Kidney epithelial cell (primary cell): ENCODE data around the gene PCA3. TPM values are rescaled to one million over a fixed set of nuclear protein-coding genes. Genes with fewer than 3 reads are reported as not detected.

ENCODE experiments used
- DNase-seq: peaks from one replicate; pipeline ENCODE4 v3.0.0-alpha.2; 2010; ENCODE audit warnings: low read depth
- H3K27me3 ChIP-seq: 2 replicates; pipeline ENCODE4 v1.6.0; 2011; ENCODE audit warnings: low read length; ENCODE audit not compliant: control insufficient read depth, insufficient read depth
- H3K36me3 ChIP-seq: 2 replicates; pipeline ENCODE4 v1.5.1; 2011; ENCODE audit warnings: low read length; ENCODE audit not compliant: control insufficient read depth, insufficient read depth
- H3K4me3 ChIP-seq: 2 replicates; pipeline ENCODE4 v1.5.1; 2011; ENCODE audit warnings: low read depth, mild to moderate bottlenecking, control low read depth, low read length
- total RNA-seq: library from RNA; depleted of rRNA; stranded (reverse); fragments of >200 nt; gene quantifications from 2 replicates; pipeline ENCODE4 v1.2.3, GENCODE V29; 2015
- TF ChIP-seq, protein P1 (sequence below): IDR thresholded peaks from 2 replicates; pipeline ENCODE4 v1.5.1; 2011; ENCODE audit warnings: mild to moderate bottlenecking, moderate library complexity, low read length, control low read depth, inconsistent platforms; ENCODE audit not compliant: insufficient read depth, poor library complexity, severe bottlenecking

PCA3 gene
- total RNA-seq, 1 donor from 2014 or later, result not detected

DNA sequence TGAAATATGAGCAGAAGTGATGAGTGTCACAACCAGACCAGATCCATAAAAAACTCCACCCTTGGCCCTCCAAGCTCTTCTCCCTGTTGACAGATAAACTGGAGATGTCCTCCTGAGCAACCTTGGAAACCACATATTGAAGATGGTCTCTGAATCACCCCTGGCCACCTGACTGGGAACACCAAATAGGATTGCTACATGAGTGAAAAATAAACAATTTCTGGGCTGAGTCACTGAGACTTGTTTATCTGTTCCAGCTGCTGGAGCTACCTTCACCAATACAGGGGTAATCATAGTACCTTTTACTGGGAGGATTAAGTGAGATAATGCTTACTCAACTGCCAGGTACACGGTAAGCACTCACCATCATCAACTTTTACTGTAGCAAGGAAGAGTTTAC is 53.3 kb downstream of the PCA3 start:
- Histone ChIP-seq H3K36me3 (no peaks in the 10 kb centered on the region), H3K4me3 (no peak overlapping the region), H3K27me3 (no peaks in the 10 kb centered on the region)
- TF ChIP-seq, protein P1, sequence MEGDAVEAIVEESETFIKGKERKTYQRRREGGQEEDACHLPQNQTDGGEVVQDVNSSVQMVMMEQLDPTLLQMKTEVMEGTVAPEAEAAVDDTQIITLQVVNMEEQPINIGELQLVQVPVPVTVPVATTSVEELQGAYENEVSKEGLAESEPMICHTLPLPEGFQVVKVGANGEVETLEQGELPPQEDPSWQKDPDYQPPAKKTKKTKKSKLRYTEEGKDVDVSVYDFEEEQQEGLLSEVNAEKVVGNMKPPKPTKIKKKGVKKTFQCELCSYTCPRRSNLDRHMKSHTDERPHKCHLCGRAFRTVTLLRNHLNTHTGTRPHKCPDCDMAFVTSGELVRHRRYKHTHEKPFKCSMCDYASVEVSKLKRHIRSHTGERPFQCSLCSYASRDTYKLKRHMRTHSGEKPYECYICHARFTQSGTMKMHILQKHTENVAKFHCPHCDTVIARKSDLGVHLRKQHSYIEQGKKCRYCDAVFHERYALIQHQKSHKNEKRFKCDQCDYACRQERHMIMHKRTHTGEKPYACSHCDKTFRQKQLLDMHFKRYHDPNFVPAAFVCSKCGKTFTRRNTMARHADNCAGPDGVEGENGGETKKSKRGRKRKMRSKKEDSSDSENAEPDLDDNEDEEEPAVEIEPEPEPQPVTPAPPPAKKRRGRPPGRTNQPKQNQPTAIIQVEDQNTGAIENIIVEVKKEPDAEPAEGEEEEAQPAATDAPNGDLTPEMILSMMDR, result no peak
- DNase-seq, result no peak

DNA sequence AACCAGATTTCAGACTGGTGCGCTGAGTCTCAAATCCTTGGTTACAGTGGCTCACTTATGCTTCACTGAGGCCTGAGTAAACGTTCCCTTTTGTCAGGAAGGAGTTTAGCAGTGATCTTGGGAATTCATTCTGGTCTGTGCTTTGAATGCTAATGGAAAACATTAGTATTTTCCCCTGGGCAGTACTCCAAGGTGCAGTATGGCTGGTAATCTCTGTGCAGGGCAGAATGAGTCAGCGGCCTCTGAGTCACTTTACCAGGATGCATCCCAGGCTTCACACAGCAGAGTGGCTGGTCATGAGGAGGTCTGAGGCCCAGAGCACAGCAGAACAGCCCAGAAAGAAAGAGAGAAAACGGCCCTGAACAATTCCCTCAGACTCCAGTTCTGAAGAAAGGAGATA is 54.0 kb downstream of the PCA3 start:
- H3K4me3 ChIP-seq, result no peak overlapping the region
- H3K27me3 ChIP-seq, result no peaks in the 10 kb centered on the region
- DNase-seq, result peak; percentile 88
- H3K36me3 ChIP-seq, result no peaks in the 10 kb centered on the region
- TF ChIP-seq, protein P1, result no peak

DNA sequence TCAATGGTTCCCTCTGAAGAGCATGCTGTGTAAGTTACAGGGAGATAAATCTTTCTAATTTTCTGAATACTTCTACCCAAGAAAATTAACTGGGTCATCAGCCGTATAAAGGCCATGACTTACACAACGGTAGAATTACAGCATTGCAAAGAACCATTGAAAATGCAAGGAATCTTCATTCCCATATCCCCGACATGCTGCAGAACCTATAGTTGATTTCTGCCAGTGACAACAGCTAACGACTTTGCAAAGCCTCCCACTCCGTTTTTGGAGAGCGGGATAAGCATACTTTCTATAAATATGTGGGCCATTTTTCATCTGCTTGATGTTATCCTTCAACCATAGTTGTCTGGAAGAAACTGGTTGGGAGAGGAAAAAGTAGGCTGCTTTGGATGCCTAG is 56.2 kb downstream of the PCA3 start:
- no peak for DNase-seq
- H3K27me3 ChIP-seq, result no peaks in the 10 kb centered on the region
- no peaks in the 10 kb centered on the region for H3K36me3 ChIP-seq
- TF ChIP-seq, protein P1, result no peak
- H3K4me3 ChIP-seq, result no peak overlapping the region

DNA sequence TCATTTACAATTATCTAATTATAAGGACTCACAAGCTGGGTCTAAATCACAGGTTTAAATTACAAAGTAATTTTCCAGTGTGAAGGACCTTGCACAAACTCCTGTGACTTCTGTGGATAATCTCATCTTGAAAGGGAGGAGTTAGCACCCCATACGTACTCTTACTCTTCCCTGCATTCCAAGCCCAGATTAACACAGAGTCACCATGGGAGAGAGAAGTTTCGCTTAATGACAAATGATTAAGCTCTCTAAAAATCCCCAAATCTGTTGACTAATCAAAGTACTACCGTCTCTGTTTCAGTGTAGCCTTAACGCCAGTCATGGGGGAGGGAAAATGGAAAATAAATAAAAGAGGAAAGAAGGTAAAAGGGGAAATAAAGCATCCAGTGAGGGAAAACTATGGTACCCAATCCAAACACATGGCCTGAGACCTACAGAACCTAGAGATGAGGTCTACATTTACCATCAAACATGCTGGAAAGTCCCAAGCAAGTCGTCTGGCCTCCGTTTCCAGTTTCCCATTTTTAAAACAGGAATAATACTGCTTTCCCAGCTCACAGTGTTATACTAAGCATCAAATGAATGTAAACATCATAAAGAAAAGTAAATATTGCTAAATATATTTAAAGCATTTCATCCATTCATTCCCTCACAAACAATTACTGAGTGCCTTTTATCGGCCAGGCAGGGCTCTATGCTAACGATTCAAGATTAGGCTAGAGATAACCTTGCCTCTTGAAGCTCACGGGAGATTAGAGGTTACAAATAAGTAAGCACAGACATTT is 63.2 kb downstream of the PCA3 start:
- TF ChIP-seq, protein P1, result no peak
- Histone ChIP-seq H3K4me3 (no peak overlapping the region), H3K27me3 (no peaks in the 10 kb centered on the region), H3K36me3 (no peaks in the 10 kb centered on the region)
- no peak for DNase-seq

DNA sequence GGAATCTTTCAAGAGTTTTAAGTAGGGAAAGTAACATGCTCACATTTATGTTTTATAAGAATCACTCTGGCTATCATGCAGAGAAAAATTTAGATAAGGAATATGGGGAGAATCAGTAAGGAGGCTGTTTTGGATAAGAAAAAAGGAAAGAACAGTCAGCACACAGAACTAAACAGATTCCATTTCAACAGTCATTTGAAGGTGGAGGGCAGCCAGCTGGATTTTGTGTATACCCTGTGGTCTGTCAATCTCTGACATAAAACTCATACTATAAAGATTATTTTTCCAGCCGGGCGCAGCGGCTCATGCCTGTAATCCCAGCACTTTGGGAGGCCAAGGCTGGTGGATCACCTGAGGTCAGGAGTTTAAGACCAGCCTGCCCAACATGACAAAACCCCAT is 64.2 kb downstream of the PCA3 start:
- Histone ChIP-seq H3K4me3 (no peak overlapping the region), H3K36me3 (no peaks in the 10 kb centered on the region), H3K27me3 (no peaks in the 10 kb centered on the region)
- TF ChIP-seq, protein P1, result no peak
- no peak for DNase-seq
